ES-I3 (cell line): ENCODE measurements around the gene HMGB1.
"Not testable (repeated sequence)": the region's sequence is repeated elsewhere in the genome, so short reads cannot be mapped to it uniquely, and the experiment has no call there.

ENCODE experiments used
- H3K36me3 ChIP-seq: 2 replicates; pipeline ENCODE4 v1.6.1; 2013; ENCODE audit warnings: mild to moderate bottlenecking, low read length, control low read depth, moderate library complexity; ENCODE audit not compliant: insufficient read depth
- H3K4me1 ChIP-seq: 2 replicates; pipeline ENCODE4 v1.6.1; 2013; ENCODE audit warnings: mild to moderate bottlenecking, control low read depth, low read length; ENCODE audit not compliant: insufficient read depth
- H3K9ac ChIP-seq: 2 replicates; pipeline ENCODE4 v1.6.1; 2013; ENCODE audit warnings: low read depth, mild to moderate bottlenecking, low read length, moderate library complexity
- H3K9me3 ChIP-seq: 2 replicates; pipeline ENCODE4 v1.6.1; 2013; ENCODE audit warnings: mild to moderate bottlenecking, low read length, moderate library complexity; ENCODE audit not compliant: control insufficient read depth, insufficient read depth

HMGB1 gene

DNA sequence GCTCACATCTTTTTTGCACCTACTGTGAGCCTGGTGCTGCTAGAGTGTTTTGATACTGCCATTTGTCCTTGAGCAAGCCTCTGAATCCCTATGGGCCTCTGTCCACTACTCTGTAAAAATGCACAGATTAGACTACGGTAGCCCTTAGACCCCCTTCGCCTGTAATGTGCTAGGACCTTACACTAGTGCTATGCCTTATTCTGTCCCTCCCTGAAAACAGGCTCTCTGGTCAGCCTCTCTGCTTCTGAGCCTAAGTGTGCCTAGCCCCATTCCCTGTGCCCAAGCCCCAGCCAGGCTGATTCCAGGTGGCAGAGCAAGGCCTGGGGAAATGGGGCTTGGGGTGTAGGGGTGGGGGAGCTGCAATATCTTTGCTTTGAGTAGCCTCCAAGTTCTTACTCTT, 10.7 kb downstream of the HMGB1 start:
- Histone ChIP-seq H3K9ac (no peak overlapping the region), H3K9me3 (no peaks in the 10 kb centered on the region), H3K36me3 (no peaks in the 10 kb centered on the region), H3K4me1 (no peaks in the 10 kb centered on the region)

DNA sequence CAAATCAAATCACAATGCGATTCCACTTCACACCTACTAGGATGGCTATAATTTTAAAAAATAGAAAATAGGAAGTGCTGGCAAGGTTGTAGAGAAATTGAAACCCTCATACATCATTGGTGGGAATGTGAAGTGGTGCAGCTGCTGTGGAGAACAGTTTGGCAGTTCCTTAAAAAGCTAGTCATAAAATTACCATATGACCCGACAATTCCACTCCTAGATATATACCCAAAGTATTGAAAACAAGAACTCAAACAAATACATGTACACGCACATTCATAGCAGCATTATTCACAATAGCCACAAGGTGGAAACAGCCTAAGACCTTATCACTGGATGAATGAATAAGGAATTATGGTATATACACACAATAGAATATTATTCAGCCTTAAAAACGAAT, 12.0 kb downstream of the HMGB1 start:
- no peaks in the 10 kb centered on the region for H3K9me3 ChIP-seq
- H3K4me1 ChIP-seq = no peaks in the 10 kb centered on the region
- no peak overlapping the region for H3K9ac ChIP-seq
- no peaks in the 10 kb centered on the region for H3K36me3 ChIP-seq

DNA sequence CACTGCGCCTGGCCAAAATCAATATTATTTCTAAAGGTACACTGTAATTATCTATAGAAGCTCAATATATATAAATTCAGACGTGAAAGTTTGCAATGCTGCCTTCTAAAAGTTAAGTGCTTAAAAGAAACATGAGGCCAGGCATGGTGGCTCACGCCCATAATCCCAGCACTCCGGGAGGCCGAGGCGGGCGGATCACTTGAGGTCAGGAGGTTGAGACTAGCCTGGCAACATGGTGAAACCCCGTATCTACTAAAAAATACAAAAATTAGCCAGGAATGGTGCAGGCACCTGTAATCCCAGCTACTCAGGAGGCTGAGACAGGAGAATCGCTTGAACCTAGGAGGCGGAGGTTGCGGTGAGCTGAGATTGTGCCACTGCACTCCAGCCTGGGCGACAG, 14.3 kb downstream of the HMGB1 start:
- not testable (repeated sequence) for H3K9ac ChIP-seq, H3K4me1 ChIP-seq, H3K9me3 ChIP-seq, H3K36me3 ChIP-seq

DNA sequence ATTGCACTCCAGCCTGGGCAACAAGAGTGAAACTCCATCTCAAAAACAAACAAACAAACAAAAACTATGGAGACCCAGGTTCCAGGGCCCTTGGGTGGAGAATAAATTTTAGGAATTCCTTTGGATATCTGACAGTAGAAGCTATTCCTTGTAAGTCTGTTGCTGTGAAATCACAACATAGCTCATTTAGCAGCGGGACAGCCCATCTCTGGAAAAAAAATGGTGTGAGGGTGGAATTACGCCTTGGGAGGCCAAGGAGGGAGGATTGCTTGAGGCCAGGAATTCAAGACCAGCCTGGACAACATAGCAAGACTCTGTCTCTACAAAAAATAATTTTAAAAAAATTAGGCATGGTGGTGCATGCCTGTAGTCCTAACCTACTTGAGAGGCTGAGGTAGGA, 15.7 kb downstream of the HMGB1 start:
- Histone ChIP-seq H3K9ac (no peak overlapping the region), H3K4me1 (no peaks in the 10 kb centered on the region; the same call in 1 of the 2 replicates), H3K9me3 (no peaks in the 10 kb centered on the region), H3K36me3 (no peaks in the 10 kb centered on the region)

DNA sequence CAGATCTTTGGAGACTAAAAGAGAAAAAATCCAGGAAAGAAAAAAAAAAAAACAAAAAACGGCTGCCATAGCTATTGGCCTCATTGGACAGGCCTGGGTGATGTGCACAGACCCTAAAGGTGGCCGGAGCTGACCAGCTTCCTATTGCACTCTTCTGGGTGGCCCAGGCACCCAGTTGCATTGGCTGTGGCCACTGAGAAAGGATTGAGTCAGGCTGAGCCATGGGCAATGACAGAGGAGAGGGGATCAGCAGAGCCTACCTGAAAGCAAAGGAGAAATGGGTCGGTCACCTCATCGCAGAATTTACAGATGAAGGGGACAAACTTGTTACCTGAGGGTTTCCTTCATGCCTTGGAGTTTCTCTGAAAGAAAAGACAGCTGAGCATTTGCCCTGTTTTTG, 17.3 kb downstream of the HMGB1 start:
- H3K9me3 ChIP-seq = no peaks in the 10 kb centered on the region
- no peak overlapping the region for H3K9ac ChIP-seq
- H3K36me3 ChIP-seq = no peaks in the 10 kb centered on the region
- H3K4me1 ChIP-seq = no peaks in the 10 kb centered on the region; the same call in 1 of the 2 replicates

DNA sequence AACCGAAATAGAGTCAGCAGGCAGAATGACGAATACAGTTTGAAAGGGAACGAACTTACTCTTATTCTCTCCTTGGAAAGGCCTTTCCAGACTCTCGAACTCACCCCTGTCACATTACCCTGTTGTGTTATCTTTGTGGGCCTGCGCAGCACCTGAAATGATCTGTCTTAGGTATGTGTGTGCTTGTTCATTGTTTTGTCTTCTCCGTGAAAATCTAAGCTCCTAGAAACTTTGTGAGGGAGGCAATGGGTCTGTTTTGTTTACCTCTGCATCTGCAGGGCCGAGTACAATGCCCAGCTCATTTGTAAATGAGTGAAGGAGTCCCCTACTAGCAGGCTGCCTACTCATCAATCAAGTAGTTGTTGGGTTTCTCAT, 19.6 kb downstream of the HMGB1 start:
- H3K9me3 ChIP-seq = no peaks in the 10 kb centered on the region
- H3K9ac ChIP-seq = peak overlapping the region; percentile 50
- no peaks in the 10 kb centered on the region; the same call in 1 of the 2 replicates for H3K4me1 ChIP-seq
- H3K36me3 ChIP-seq = no peaks in the 10 kb centered on the region

DNA sequence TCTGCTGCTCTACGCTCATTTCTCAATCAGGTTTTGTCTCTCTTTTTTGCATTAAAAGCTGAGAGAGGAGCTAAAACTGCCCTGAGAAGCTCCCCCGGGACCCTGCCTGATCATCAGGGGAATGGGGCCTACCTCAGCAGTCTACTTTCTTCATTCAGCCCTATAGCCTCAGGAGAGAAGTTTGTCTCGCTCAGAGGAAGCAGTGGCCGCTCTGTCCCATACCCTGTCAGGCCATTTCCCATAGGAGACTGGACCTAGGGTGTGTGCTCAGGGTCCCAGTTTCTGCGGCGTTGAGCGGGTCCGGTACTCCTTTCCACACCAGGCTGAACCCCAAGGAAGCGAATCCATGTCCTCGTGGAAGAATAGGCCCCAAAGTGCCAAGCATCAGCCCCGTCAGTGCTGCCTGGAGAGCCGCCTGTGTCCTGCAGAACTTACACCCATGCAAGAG, 21.8 kb downstream of the HMGB1 start:
- Histone ChIP-seq H3K36me3 (no peaks in the 10 kb centered on the region), H3K9me3 (no peaks in the 10 kb centered on the region), H3K9ac (no peak overlapping the region), H3K4me1 (no peaks in the 10 kb centered on the region; the same call in 1 of the 2 replicates)

DNA sequence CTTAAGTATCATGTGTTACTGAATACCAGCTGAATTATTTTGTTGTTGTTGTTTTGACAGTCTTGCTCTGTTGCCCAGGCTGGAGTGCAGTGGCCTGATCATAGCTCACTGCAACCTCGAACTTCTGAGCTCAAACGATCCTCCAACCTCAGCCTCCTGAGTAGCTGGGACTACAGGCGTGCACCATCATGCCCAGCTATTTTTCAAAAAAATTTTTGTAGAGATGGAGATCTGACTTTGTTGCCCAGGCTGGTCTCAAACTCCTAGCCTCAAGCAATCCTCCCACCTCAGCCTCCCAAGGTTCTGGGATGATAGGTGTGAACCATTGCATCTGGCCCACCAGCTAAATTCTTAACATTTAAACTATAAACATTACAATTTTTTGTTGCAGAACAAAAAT, 22.2 kb downstream of the HMGB1 start:
- not testable (repeated sequence) for H3K9me3 ChIP-seq, H3K4me1 ChIP-seq, H3K9ac ChIP-seq, H3K36me3 ChIP-seq

DNA sequence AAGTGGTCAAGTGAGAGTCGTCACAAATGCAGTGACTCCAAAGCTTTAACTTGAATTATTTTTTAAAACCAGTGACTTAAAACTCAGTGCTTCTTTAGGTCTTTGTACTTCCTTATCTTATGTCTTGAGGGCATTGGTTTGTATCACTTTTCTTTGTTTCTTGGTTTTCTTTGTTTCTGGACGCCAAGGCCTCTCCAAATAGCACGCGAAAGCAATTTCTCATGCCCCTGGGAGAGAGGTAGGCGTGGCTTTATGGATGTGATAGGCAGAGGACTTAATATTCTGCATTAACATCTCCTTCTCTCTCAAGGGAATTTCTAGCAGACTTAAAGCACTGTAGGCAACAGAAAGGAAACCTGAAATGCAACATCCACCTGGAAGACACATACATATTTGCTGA, 22.8 kb downstream of the HMGB1 start:
- no peaks in the 10 kb centered on the region for H3K36me3 ChIP-seq
- H3K4me1 ChIP-seq = no peaks in the 10 kb centered on the region; the same call in 1 of the 2 replicates
- H3K9ac ChIP-seq = no peak overlapping the region
- H3K9me3 ChIP-seq = no peaks in the 10 kb centered on the region

DNA sequence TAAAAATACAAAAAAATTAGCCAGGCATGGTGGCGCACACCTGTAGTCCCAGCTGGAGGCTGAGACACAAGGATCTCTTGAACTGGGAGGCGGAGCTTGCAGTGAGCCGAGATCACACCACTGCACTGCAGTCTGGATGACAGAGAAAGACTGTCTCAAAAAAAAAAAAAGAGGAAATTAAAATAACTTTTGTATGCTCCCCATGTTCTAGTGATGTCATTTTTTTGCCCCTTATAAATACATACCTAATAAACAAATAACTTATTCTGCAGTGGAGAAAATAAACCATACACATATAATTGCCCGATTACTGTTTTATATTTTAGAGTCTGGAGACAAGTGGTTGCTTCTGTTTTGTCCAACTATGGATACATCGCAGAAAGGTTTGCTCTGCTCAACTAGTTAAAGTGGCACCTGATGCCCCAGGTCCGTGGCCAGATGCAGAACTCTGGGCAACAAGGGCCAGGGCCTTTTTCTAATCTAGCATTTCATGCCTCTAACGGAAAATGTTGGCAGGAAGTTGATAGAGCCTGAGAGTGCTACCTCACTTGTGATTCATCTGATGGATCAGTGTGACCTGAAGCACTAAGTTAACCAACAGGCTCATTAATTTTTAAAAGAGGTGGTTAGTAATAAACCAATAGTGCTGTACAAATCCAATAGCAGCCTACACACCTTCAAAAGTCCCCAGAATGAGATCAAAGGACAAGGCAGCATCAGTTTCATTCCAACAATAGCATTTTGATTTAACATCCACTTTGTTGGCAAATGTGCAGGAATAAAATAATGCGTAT, 24.6 kb downstream of the HMGB1 start:
- Histone ChIP-seq H3K4me1 (no peaks in the 10 kb centered on the region; the same call in 1 of the 2 replicates), H3K9ac (no peak overlapping the region), H3K9me3 (no peaks in the 10 kb centered on the region), H3K36me3 (no peaks in the 10 kb centered on the region)

DNA sequence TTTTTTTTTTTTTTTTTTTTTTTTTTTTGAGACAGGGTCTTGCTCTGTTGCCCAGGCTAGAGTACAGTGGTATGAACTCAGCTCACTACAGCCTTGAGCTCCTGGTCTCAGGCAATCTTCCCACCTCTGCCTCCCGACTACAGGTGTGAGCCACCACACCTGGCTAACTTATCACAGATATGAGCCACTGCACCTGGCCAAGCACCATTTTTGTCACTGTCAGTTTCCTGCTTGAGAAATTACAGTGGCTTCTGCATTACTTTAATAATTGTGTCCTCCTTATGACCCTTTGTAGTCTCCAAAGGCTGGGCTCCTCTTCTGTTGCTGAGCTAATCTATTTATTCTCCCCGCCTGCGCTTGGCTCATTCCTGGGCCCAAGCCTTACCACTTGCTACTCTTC, 27.4 kb downstream of the HMGB1 start:
- Histone ChIP-seq H3K36me3 (no peaks in the 10 kb centered on the region), H3K9me3 (no peaks in the 10 kb centered on the region), H3K9ac (no peak overlapping the region), H3K4me1 (no peaks in the 10 kb centered on the region)

DNA sequence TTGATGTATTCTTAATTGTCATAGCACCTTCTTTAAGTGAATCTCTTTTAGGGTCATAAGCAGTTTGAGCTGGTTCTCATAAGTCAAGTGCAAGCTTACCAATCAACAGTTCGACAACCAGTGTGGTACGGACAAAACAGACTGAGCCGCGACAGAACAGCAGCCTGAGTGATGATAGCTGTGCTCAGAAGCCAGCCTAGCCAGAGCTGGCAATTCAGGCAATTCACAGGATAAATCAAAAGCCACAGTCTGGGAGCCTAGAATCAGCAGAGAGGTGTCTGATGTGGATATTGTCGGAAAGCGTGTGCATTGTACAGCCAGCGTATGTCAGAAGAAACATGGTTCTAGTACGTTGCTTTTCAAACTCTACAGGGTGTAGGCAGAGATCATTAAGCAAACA, 28.6 kb downstream of the HMGB1 start:
- H3K4me1 ChIP-seq = no peaks in the 10 kb centered on the region

DNA sequence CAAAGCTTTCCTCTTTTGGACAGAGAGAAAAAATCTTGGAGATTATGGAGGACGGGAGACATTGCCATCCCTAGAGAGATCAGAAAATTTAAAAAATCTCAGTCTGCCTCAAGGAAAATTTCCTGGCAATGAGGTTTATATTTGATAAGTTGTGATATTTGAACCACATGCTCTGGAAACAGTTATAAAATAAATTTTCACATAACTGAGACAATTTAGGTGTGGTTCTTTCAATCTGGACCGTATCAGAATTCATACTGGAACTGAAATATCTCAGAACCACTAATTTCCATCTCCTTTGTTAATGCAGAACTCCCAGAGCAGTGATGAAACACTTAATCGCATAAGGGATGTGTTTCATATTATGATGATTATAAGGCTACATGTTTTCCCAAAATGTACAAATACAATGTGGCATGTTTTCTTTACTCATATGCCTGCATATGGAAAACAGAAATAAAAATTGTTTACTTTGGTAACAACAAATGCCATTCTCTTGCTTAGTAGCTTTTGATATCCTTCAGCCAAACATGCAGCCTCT, 29.8 kb downstream of the HMGB1 start:
- H3K4me1 ChIP-seq = no peaks in the 10 kb centered on the region; the same call in 1 of the 2 replicates
- no peaks in the 10 kb centered on the region for H3K9me3 ChIP-seq
- H3K36me3 ChIP-seq = no peaks in the 10 kb centered on the region
- H3K9ac ChIP-seq = no peak overlapping the region

More for the DNA sequence above, 28.6 kb downstream of the HMGB1 start:
- H3K9ac ChIP-seq = no peak overlapping the region
- H3K9me3 ChIP-seq = no peaks in the 10 kb centered on the region
- H3K36me3 ChIP-seq = no peaks in the 10 kb centered on the region

DNA sequence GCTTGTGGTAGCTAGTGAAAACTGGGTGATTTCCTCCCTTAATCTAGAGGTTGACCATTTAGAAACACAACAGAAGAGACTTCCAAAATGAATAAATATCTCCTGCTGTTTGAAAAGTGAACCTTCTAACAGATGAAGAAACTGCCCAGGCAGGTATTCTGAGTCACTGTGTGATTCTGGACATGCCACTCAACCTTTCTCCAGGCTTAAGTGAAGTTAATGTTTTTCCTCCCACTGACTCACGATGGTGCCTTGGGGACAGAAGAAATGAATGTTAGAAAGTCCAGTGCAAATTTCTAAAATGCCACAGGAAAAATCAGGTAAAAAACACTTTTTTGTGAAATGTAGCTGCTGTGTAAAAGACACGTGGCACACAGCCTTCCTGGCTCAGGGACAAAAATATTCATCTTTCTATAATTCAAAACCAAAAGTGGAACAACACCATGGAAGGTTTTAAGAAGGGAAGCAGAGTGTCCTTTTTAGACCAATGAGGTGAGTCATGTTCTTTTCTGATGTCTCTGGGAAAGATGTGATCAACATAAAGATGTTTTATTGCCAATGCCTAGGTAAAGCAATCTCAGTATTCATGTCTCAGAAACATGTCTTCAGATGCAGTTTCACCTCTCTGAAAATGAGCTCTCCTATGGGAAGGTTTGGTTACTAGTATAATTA, 34.3 kb downstream of the HMGB1 start:
- no peaks in the 10 kb centered on the region for H3K9me3 ChIP-seq
- no peak overlapping the region for H3K9ac ChIP-seq
- no peaks in the 10 kb centered on the region for H3K36me3 ChIP-seq
- H3K4me1 ChIP-seq = peaks cover 10% of the 10 kb centered on the region
